Naive thymus-derived CD4-positive, alpha-beta T cell (primary cell): ENCODE results near the gene CASTOR1. TPM values are rescaled to one million over a fixed set of nuclear protein-coding genes. Genes with fewer than 3 reads are reported as not detected.
A peak's percentile ranks its signal among the peaks of the same experiment; 100 is the strongest.

Experiments used
- ATAC-seq: fragments of 150-1000 bp; cut with Tn5 transposase; 2 replicates; pipeline ENCODE4 v1.10.0; 2021; ENCODE audit warnings: mild to moderate bottlenecking, moderate library complexity
- CTCF ChIA-PET: fragments of 350-600 bp; sonication (Branson Sonifier 250); formaldehyde crosslinking; loops from one replicate; lab custom pipeline; 2021; ENCODE audit warnings: antibody characterized with exemption; lab: Charles Lee
- POLR2A ChIA-PET: fragments of 350-600 bp; sonication (Branson Sonifier 250); formaldehyde crosslinking; loops from one replicate; lab custom pipeline; 2021; ENCODE audit warnings: antibody characterized with exemption, inconsistent platforms; lab: Charles Lee
- DNase-seq, 9 donors: peaks; one replicate each; pipeline versions ENCODE4 v3.0.0 to v3.0.0-alpha.2; 2020 to 2022; ENCODE audit warnings: mixed read lengths in 1 of 9
- H3K27ac ChIP-seq: one replicate; pipeline ENCODE4 v1.7.0; 2013; ENCODE audit warnings: mild to moderate bottlenecking, low read depth, low read length, moderate library complexity
- H3K27me3 ChIP-seq, 2 donors: one replicate each; pipeline ENCODE4 v1.7.0; 2013; ENCODE audit warnings: low read length in 2 of 2, mild to moderate bottlenecking in 2 of 2, moderate library complexity in 2 of 2; ENCODE audit not compliant: control insufficient read depth in 2 of 2, insufficient read depth in 2 of 2
- H3K36me3 ChIP-seq, 3 experiments: 1 replicate in 2 of 3; 2 replicates in 1 of 3; pipeline ENCODE4 v1.7.0; 2013; ENCODE audit warnings: low read length in 3 of 3, mild to moderate bottlenecking in 3 of 3, moderate library complexity in 1 of 3; ENCODE audit not compliant: insufficient read depth in 3 of 3, control insufficient read depth in 2 of 3
- H3K4me1 ChIP-seq, 2 donors: one replicate each; pipeline ENCODE4 v1.7.0; 2013; ENCODE audit warnings: low read length in 2 of 2, mild to moderate bottlenecking in 2 of 2, moderate library complexity in 1 of 2; ENCODE audit not compliant: control insufficient read depth in 2 of 2, insufficient read depth in 2 of 2
- H3K4me3 ChIP-seq: 2 replicates; pipeline ENCODE4 v1.7.0; 2013; ENCODE audit warnings: mild to moderate bottlenecking, low read length
- H3K9me3 ChIP-seq, 3 experiments: 1 replicate in 2 of 3; 2 replicates in 1 of 3; pipeline ENCODE4 v1.7.0; 2013; ENCODE audit warnings: low read length in 3 of 3; ENCODE audit not compliant: control insufficient read depth in 2 of 3
- H3K27ac Mint-ChIP-seq, 9 donors: one replicate each; pipeline ENCODE4 v1.8.0; 2020 to 2022; ENCODE audit warnings: mixed read lengths in 9 of 9, mild to moderate bottlenecking in 8 of 9, moderate library complexity in 5 of 9, inconsistent platforms in 2 of 9
- H3K27me3 Mint-ChIP-seq, 5 donors: one replicate each; pipeline ENCODE4 v1.8.0; 2021 to 2022; ENCODE audit warnings: mixed read lengths in 5 of 5, mild to moderate bottlenecking in 1 of 5
- H3K36me3 Mint-ChIP-seq, 5 donors: one replicate each; pipeline ENCODE4 v1.8.0; 2020 to 2022; ENCODE audit warnings: mixed read lengths in 5 of 5, mild to moderate bottlenecking in 3 of 5, inconsistent platforms in 1 of 5
- H3K4me1 Mint-ChIP-seq, 7 donors: one replicate each; pipeline ENCODE4 v1.8.0; 2020 to 2022; ENCODE audit warnings: mixed read lengths in 7 of 7, mild to moderate bottlenecking in 3 of 7, inconsistent platforms in 1 of 7
- H3K4me3 Mint-ChIP-seq, 10 donors: one replicate each; pipeline ENCODE4 v1.8.0; 2020 to 2022; ENCODE audit warnings: mild to moderate bottlenecking in 10 of 10, mixed read lengths in 10 of 10, moderate library complexity in 6 of 10, inconsistent platforms in 2 of 10
- H3K9me3 Mint-ChIP-seq, 11 donors: one replicate each; pipeline ENCODE4 v1.8.0; 2020 to 2022; ENCODE audit warnings: mixed read lengths in 11 of 11, mild to moderate bottlenecking in 4 of 11, inconsistent platforms in 1 of 11, moderate library complexity in 1 of 11
- intact Hi-C, 2 donors: fragments of 100-400 bp; cut with micrococcal nuclease; formaldehyde crosslinking; loops; one replicate each; pipeline ENCODE4 v1.15.1; 2023
- polyA plus RNA-seq, 2 donors: library from polyadenylated mRNA; unstranded; fragments of 300-500 nt; fragmentation: Illumina TruSeq; gene quantifications; one replicate each; pipeline ENCODE4 v1.2.3, GENCODE V29; 2021
- total RNA-seq, 6 experiments: library from RNA in 5 of 6; stranded (reverse) in 5 of 6; gene quantifications; 1 replicate in 5 of 6; 2 replicates in 1 of 6; pipeline ENCODE4 v1.2.3 and lab custom pipeline; 2021 to 2026

The CASTOR1 gene
- total and polyA plus RNA-seq, 7 experiments from 2014 or later, result 12.4 to 43.0 (median 19.0) TPM

- Mint-ChIP-seq H3K4me3 (peak within 1 kb of the TSS; percentile 88 to 98 (median 96)), H3K36me3 (peaks cover 0 to 64% (median 0%) of the 10 kb centered on the region in 5 donors), H3K27ac (peak within 1 kb of the TSS; percentile 93 to 100 (median 99)), H3K27me3 (no peaks in the 10 kb centered on the region), H3K4me1 (peaks cover 22 to 65% (median 49%) of the 10 kb centered on the region in 7 donors), H3K9me3 (no peaks in the 10 kb centered on the region)
- Histone ChIP-seq H3K9me3 (no peaks in the 10 kb centered on the region), H3K27ac (peak within 1 kb of the TSS; percentile 94), H3K4me1 (peaks cover 28 to 38% of the 10 kb centered on the region in 2 donors), H3K27me3 (no peaks in the 10 kb centered on the region), H3K4me3 (peak within 1 kb of the TSS; percentile 99), H3K36me3 (peaks cover 0 to 8% (median 0%) of the 10 kb centered on the region in 3 experiments)
- ATAC-seq (peak; percentile 37), DNase-seq (peak; percentile 42 to 72 (median 57))
- intact Hi-C loops, result loop anchor here (1.0 to 5.0 kb wide), 11 partner anchors 20 to 664 kb away; partner anchors contain the start of genes SF3A1 (in 2 of the 2), CASTOR1 (in 1 of the 2), LIF (in 1 of the 2) and NF2 (in 1 of the 2)
- ChIA-PET CTCF (interaction anchor here (1.0 to 5.5 kb wide), 3 partner anchors 20 to 157 kb away, joined by 5 to 85 read pairs (median 5); partner anchors contain the start of gene CASTOR1), POLR2A (interaction anchor here (1.0 to 3.0 kb wide), 4 partner anchors 9 to 22 kb away, joined by 3 to 18 read pairs (median 7); partner anchors contain the start of gene CASTOR1)
Observed at GRCh38 chr22:30266445-30267381, 22.6 kb downstream of the CASTOR1 start, which contains the start of gene OSM. Gene OSM, minus strand, starts transcription at chr22:30266851. Its CDS starts 52 bp downstream, at chr22:30266799.

GRCh38 chr22:30265823-30266444 is 23.4 kb downstream of the CASTOR1 start:
- peaks cover 0 to 8% (median 0%) of the 10 kb centered on the region in 3 experiments for H3K36me3 ChIP-seq
- DNase-seq (peak; percentile 72 to 88 (median 82)), ATAC-seq (peak; percentile 73)
- no peaks in the 10 kb centered on the region for H3K27me3 Mint-ChIP-seq
- peak overlapping the region; percentile 88 to 98 (median 96) for H3K4me3 Mint-ChIP-seq
- POLR2A ChIA-PET, result interaction anchor here (2.6 to 3.0 kb wide), 2 partner anchors 13 to 22 kb away, joined by 11 to 18 read pairs; partner anchors contain the start of gene CASTOR1
- H3K9me3 Mint-ChIP-seq, result no peaks in the 10 kb centered on the region
- peak overlapping the region; percentile 94 for H3K27ac ChIP-seq
- peak overlapping the region; percentile 99 for H3K4me3 ChIP-seq
- CTCF ChIA-PET, result interaction anchor here (0.8 to 5.5 kb wide), 4 partner anchors 13 to 158 kb away, joined by 3 to 85 read pairs (median 4); partner anchors contain the start of gene CASTOR1
- peaks cover 0 to 59% (median 0%) of the 10 kb centered on the region in 5 donors for H3K36me3 Mint-ChIP-seq
- peaks cover 28 to 38% of the 10 kb centered on the region in 2 donors for H3K4me1 ChIP-seq
- no peaks in the 10 kb centered on the region for H3K9me3 ChIP-seq
- H3K4me1 Mint-ChIP-seq, result peaks cover 27 to 64% (median 48%) of the 10 kb centered on the region in 7 donors
- no peaks in the 10 kb centered on the region for H3K27me3 ChIP-seq
- intact Hi-C loops, result loop anchor here (1.0 to 5.0 kb wide), 10 partner anchors 40 to 664 kb away; partner anchors contain the start of genes SF3A1 (in 2 of the 2), NF2 (in 1 of the 2), PES1 (in 1 of the 2) and RNF215 (in 1 of the 2)
- peak overlapping the region; percentile 93 to 100 (median 99) for H3K27ac Mint-ChIP-seq

DNA sequence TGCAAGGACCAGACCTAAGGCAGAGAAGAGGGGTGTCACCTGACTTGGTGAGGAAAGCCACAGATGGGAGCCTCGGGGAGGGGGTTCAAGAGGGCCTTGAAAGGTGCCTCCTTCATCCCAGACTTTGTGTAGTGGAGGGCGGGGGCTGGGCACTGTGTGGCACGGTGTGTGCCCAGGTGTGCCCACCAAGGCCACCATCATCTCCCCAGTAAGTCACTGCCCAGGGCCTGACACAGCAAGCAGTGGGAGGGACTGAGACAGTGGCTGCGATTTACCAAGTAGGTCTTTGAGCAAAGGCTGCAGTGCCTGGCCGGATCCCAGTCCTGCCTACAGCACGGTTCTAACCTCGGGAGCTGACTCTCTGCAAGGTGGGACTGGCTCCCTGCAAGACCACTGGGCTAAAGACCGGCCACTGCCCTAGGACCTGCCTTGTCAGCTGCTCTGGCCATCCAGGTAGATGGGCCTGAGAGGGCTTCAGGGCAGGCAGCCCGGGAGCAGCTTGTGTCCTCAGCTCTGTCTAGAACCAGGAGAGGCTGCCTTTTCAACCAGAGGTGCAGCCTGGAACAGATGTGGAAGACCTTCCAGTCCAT is 24.1 kb downstream of the CASTOR1 start:
- Histone ChIP-seq H3K27me3 (no peaks in the 10 kb centered on the region), H3K9me3 (no peaks in the 10 kb centered on the region), H3K36me3 (peaks cover 0 to 8% (median 0%) of the 10 kb centered on the region in 3 experiments), H3K4me1 (peaks cover 28 to 38% of the 10 kb centered on the region in 2 donors), H3K4me3 (peak overlapping the region; percentile 99), H3K27ac (peak overlapping the region; percentile 94)
- Mint-ChIP-seq H3K4me1 (peaks cover 27 to 63% (median 45%) of the 10 kb centered on the region in 7 donors), H3K27me3 (no peaks in the 10 kb centered on the region), H3K36me3 (peaks cover 0 to 54% (median 0%) of the 10 kb centered on the region in 5 donors), H3K9me3 (no peaks in the 10 kb centered on the region), H3K4me3 (peak overlapping the region; percentile 88 to 98 (median 96)), H3K27ac (peak overlapping the region; percentile 93 to 100 (median 99))
- ChIA-PET POLR2A (interaction anchor here (0.5 to 3.0 kb wide), 5 partner anchors 18 to 657 kb away, joined by 3 to 18 read pairs (median 4); partner anchors contain the start of gene CASTOR1), CTCF (interaction anchor here (0.8 to 5.5 kb wide), 4 partner anchors 14 to 157 kb away, joined by 3 to 85 read pairs (median 16); partner anchors contain the start of genes CASTOR1 and RNF215)
- DNase-seq, result no peak
- ATAC-seq, result no peak
- intact Hi-C loops, result loop anchor here (2.0 to 5.0 kb wide), 3 partner anchors 122 to 663 kb away; partner anchors contain the start of genes NF2 (in 1 of the 2), PES1 (in 1 of the 2) and RNF215 (in 1 of the 2)

DNA sequence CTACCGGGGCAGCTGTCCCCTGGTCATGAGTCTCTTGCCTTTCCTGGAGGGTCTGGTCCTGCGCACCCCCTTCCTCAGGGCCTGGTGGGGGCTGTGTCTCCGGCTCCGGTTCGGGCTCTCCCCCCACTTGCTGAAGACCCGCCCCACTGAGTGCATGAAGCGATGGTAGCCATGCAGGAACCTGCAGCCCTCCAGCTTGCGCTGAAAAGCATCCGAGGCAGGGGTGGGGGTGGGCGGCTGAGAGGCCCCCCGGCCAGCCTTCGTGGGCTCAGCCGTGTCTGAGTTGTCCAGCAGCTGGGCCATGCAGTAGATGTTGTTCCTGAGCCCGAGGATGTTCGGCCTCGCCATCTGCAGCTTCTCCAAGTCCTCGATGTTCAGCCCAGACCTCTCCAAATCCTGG is 25.4 kb downstream of the CASTOR1 start:
- ATAC-seq (no peak), DNase-seq (no peak)
- Histone ChIP-seq H3K9me3 (no peaks in the 10 kb centered on the region), H3K36me3 (peaks cover 0 to 5% (median 0%) of the 10 kb centered on the region in 3 experiments), H3K4me1 (peaks cover 28 to 38% of the 10 kb centered on the region in 2 donors), H3K27ac (no peak overlapping the region), H3K4me3 (no peak overlapping the region), H3K27me3 (no peaks in the 10 kb centered on the region)
- H3K27ac Mint-ChIP-seq, result peak overlapping the region in 2 of 9 donors; percentile 74 to 98
- H3K9me3 Mint-ChIP-seq, result no peaks in the 10 kb centered on the region
- peaks cover 27 to 60% (median 44%) of the 10 kb centered on the region in 7 donors for H3K4me1 Mint-ChIP-seq
- ChIA-PET CTCF (interaction anchor here (0.8 to 5.5 kb wide), 10 partner anchors 12 to 224 kb away, joined by 3 to 85 read pairs (median 4); partner anchors contain the start of genes CASTOR1 and RNF215), POLR2A (interaction anchor here (0.5 to 3.0 kb wide), 4 partner anchors 20 to 62 kb away, joined by 5 to 18 read pairs (median 6); partner anchors contain the start of gene CASTOR1)
- peaks cover 0 to 49% (median 0%) of the 10 kb centered on the region in 5 donors for H3K36me3 Mint-ChIP-seq
- H3K4me3 Mint-ChIP-seq, result peak overlapping the region in 2 of 10 donors; percentile 16 to 94
- H3K27me3 Mint-ChIP-seq, result no peaks in the 10 kb centered on the region
- intact Hi-C loops, result loop anchor here (1.0 to 2.0 kb wide), 7 partner anchors 11 to 221 kb away; partner anchors contain the start of gene RNF215 (in 2 of the 2)

DNA sequence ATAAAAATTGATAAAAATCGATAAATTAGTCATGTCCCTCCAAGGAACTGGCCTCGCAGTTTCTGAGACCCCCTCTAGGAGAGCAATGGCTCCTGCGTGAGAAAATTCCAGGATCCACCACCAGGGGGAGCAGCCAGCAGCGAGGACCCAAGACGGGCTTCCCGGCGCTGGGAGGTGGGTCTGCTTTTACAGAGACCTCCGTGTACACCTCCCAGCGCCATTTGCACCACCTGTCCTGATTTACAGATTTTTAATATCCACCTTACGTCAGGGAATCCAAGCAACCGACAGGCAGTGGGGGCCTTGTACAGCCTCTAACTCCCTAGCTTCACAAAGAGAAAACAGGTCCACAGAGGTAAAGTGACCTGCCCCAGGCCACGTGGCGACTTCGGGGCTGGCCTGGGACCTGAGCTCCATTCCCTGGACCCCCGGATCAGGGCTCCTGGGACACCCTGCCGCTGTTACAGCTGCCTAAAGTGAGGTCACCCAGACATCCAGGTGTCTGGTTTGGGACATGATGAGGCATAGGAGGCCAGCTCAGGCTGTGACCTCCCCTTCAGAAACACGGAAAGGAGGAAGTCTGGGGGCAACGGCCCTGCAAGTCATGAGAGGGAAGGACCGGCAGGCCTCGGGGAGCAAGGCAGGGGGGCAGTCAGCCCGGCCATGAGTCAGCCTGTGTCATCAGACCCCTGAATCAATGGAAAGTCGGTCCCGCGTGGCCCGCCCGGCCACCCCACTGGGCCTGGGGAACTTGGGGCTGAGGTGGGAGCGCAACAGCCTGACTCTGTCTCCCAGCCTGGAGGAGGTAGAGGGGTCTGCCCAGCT is 26.2 kb downstream of the CASTOR1 start:
- H3K36me3 Mint-ChIP-seq, result peaks cover 0 to 44% (median 0%) of the 10 kb centered on the region in 5 donors
- H3K27ac ChIP-seq, result no peak overlapping the region
- POLR2A ChIA-PET, result interaction anchor here (0.7 to 2.4 kb wide), 5 partner anchors 13 to 123 kb away, joined by 3 to 7 read pairs (median 5); no protein-coding TSS in a partner anchor
- H3K9me3 ChIP-seq, result no peaks in the 10 kb centered on the region
- ATAC-seq, result peak; percentile 28
- peaks cover 27 to 38% of the 10 kb centered on the region in 2 donors for H3K4me1 ChIP-seq
- CTCF ChIA-PET, result interaction anchor here (0.6 to 5.5 kb wide), 12 partner anchors 13 to 162 kb away, joined by 3 to 85 read pairs (median 4); partner anchors contain the start of genes CASTOR1 and RNF215
- no peaks in the 10 kb centered on the region for H3K27me3 ChIP-seq
- H3K4me3 Mint-ChIP-seq, result peak overlapping the region; percentile 32 to 94 (median 48)
- peak overlapping the region in 8 of 9 donors; percentile 7 to 87 (median 68) for H3K27ac Mint-ChIP-seq
- H3K27me3 Mint-ChIP-seq, result no peaks in the 10 kb centered on the region
- no peak overlapping the region for H3K4me3 ChIP-seq
- peak; percentile 58 to 87 (median 70) for DNase-seq
- H3K9me3 Mint-ChIP-seq, result no peaks in the 10 kb centered on the region
- no peaks in the 10 kb centered on the region for H3K36me3 ChIP-seq
- peaks cover 21 to 57% (median 39%) of the 10 kb centered on the region in 7 donors for H3K4me1 Mint-ChIP-seq
- intact Hi-C loops, result loop anchor here (1.0 kb wide), 6 partner anchors 12 to 222 kb away; partner anchors contain the start of gene RNF215 (in 1 of the 2)
